Islet of Langerhans (tissue), 1 donor: ENCODE data around the gene ITGB6.

Source experiments
- FAIRE-seq: peaks from one replicate; lab custom pipeline; 2011; peaks lifted over from hg19 to GRCh38; lab: Jason Lieb, UNC

Gene ITGB6

DNA sequence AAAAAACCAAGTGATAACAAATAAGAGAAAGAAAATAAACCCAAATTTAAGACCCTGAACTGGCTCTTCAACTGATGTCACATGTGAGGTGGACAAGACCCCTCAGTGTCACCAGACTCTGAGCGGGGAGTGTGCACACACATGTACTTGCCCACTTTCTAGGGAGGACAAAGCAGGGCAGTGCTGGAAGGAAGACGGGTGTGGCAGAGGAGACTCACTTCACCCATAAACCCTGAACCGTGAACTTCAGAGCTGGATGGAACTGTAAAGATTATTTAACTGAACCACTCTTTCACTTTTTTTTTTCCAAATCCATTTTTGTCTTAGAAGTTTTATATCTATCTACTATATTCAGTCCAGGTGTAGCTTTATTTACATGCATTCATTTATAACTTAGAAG lies 149.9 kb downstream of the ITGB6 start:
- FAIRE-seq: no peak
